Measurements from ENCODE around the gene MGAT5. TPM values are rescaled to one million over a fixed set of nuclear protein-coding genes. Genes with fewer than 3 reads are reported as not detected.
"Not testable (repeated sequence)": the region's sequence is repeated elsewhere in the genome, so short reads cannot be mapped to it uniquely, and the experiment has no call there.

The MGAT5 gene
- total and polyA plus RNA-seq, 4 experiments from 2014 or later, result 4.4 to 81.3 (median 48.0) TPM

DNA sequence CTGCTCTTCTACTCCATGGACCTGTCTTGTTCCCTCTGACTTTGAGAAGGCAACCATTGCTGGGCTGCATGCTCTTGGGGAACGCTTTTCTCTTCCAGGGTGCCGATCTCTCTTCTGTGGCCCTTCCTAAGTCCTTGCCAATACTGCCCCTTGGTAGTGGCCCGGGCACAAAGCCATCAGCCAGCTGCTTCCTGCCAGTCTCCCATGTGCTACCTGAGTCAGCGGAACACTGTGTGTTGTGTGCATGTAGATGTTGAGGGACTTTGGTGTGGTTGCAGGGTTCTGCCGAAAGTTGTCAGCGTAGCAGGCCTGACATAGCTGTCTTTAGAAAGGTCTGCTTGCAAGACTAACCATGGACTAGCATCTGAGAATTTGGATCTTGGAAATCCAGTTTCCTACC is 35.4 kb downstream of the MGAT5 start:
- H3K27me3 Mint-ChIP-seq, result no peaks in the 10 kb centered on the region
- Histone ChIP-seq H3K4me3 (ENCODE audit: low read length in 2 of 2) (peak overlapping the region in 1 of 2 donors; percentile 16), H3K27me3 (ENCODE audit: insufficient read depth, low read length) (no peaks in the 10 kb centered on the region), H3K36me3 (ENCODE audit: insufficient read depth, low read length) (no peaks in the 10 kb centered on the region), H3K9me3 (ENCODE audit: control insufficient read depth in 1 of 2, low read length in 2 of 2) (no peaks in the 10 kb centered on the region), H3K27ac (ENCODE audit: low read depth, low read length) (peak overlapping the region; percentile 4), H3K4me1 (ENCODE audit: insufficient read depth, low read length) (peaks cover 92% of the 10 kb centered on the region)
- intact Hi-C loops (cut with micrococcal nuclease), result no loop called here
- H3K9me3 Mint-ChIP-seq, result no peaks in the 10 kb centered on the region
- DNase-seq, result peak in 4 of 5 donors; percentile 23 to 60 (median 38)
- H3K4me1 Mint-ChIP-seq, result peaks cover 14 to 38% (median 29%) of the 10 kb centered on the region in 4 donors
- POLR2A ChIA-PET (ENCODE audit: partially characterized antibody), result interaction anchor here (0.9 to 3.0 kb wide), 14 partner anchors 9 to 171 kb away, joined by 3 to 15 read pairs (median 4); partner anchors contain the start of gene MGAT5
- CTCF ChIA-PET (ENCODE audit: partially characterized antibody), result interaction anchor here (1.1 to 2.5 kb wide), 6 partner anchors 11 to 171 kb away, joined by 3 to 15 read pairs (median 4); no protein-coding TSS in a partner anchor
- no peak overlapping the region for H3K4me3 Mint-ChIP-seq
- H3K27ac Mint-ChIP-seq, result no peak overlapping the region
- peaks cover 0 to 2% of the 10 kb centered on the region in 2 donors for H3K36me3 Mint-ChIP-seq

DNA sequence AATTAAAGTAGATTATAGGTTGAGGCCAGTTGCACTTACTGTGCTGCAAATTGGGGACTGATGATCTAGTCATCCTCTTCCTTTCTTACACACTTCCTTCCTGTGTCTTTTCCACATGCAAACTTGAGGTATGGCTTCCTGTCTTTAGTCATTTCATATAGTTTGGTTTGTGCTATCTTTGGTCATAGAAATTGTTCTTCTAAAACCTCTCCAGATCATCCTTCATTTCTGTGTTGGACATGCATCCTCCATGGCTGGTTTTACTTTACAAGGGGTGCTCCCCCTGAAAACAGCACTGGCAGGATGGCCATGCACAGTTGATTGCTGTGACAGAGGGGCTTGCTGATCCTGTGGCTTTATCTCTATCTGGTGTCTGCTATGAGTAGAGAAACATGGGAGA is 36.5 kb downstream of the MGAT5 start:
- no peak overlapping the region for H3K4me3 Mint-ChIP-seq
- CTCF ChIA-PET (ENCODE audit: partially characterized antibody), result interaction anchor here (0.5 to 2.5 kb wide), 9 partner anchors 8 to 148 kb away, joined by 3 to 15 read pairs (median 3); no protein-coding TSS in a partner anchor
- intact Hi-C loops (cut with micrococcal nuclease), result loop anchor here (1.0 to 2.0 kb wide), 2 partner anchors 32 to 45 kb away; no protein-coding TSS in a partner anchor
- DNase-seq, result peak in 3 of 5 donors; percentile 23 to 34 (median 30)
- peaks cover 97% of the 10 kb centered on the region for H3K4me1 ChIP-seq (ENCODE audit: insufficient read depth, low read length)
- no peaks in the 10 kb centered on the region for H3K9me3 Mint-ChIP-seq
- POLR2A ChIA-PET (ENCODE audit: partially characterized antibody), result interaction anchor here (1.0 to 3.0 kb wide), 11 partner anchors 10 to 172 kb away, joined by 3 to 15 read pairs (median 4); partner anchors contain the start of gene MGAT5
- H3K9me3 ChIP-seq (ENCODE audit: control insufficient read depth in 1 of 2, low read length in 2 of 2), result no peaks in the 10 kb centered on the region
- no peaks in the 10 kb centered on the region for H3K27me3 ChIP-seq (ENCODE audit: insufficient read depth, low read length)
- H3K36me3 Mint-ChIP-seq, result peaks cover 0 to 2% of the 10 kb centered on the region in 2 donors
- H3K27me3 Mint-ChIP-seq, result no peaks in the 10 kb centered on the region
- H3K4me3 ChIP-seq (ENCODE audit: low read length in 2 of 2), result peak overlapping the region in 1 of 2 donors; percentile 16
- H3K27ac Mint-ChIP-seq, result no peak overlapping the region
- H3K4me1 Mint-ChIP-seq, result peaks cover 18 to 43% (median 33%) of the 10 kb centered on the region in 4 donors
- H3K36me3 ChIP-seq (ENCODE audit: insufficient read depth, low read length), result no peaks in the 10 kb centered on the region
- H3K27ac ChIP-seq (ENCODE audit: low read depth, low read length), result no peak overlapping the region

DNA sequence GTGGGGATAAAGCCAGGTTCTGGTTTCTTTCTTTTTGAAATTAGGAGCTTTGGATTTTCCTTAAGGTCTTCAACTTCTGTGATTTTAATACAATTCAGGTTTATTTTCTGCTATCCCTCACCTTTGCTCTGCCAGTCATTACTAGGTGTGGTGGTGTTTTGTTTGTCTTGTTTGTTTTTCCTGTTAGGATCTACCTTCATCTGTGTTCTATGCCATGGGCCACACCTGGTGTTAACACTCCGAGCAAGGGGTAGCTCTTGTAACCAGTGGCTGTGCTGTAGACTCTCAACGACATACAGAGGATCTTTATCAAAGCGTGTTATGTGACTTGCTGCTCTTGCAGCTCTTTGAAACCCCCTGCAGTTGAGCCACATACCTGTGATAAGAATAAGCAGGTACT is 38.6 kb downstream of the MGAT5 start:
- H3K36me3 Mint-ChIP-seq, result peaks cover 6 to 8% of the 10 kb centered on the region in 2 donors
- H3K4me3 Mint-ChIP-seq, result peak overlapping the region in 7 of 8 donors; percentile 6 to 68 (median 41)
- peak overlapping the region in 5 of 7 donors; percentile 32 to 95 (median 90) for H3K27ac Mint-ChIP-seq
- no peak for DNase-seq
- POLR2A ChIA-PET (ENCODE audit: partially characterized antibody), result interaction anchor here (0.7 kb wide), 1 partner anchor 9 kb away, joined by 3 read pairs; no protein-coding TSS in a partner anchor
- peaks cover 37 to 40% (median 38%) of the 10 kb centered on the region in 4 donors for H3K4me1 Mint-ChIP-seq
- Histone ChIP-seq H3K27ac (ENCODE audit: low read depth, low read length) (no peak overlapping the region), H3K4me3 (ENCODE audit: low read length in 2 of 2) (no peak overlapping the region), H3K4me1 (ENCODE audit: insufficient read depth, low read length) (peaks cover 96% of the 10 kb centered on the region), H3K27me3 (ENCODE audit: insufficient read depth, low read length) (no peaks in the 10 kb centered on the region), H3K9me3 (ENCODE audit: control insufficient read depth in 1 of 2, low read length in 2 of 2) (no peaks in the 10 kb centered on the region), H3K36me3 (ENCODE audit: insufficient read depth, low read length) (no peaks in the 10 kb centered on the region)
- intact Hi-C loops (cut with micrococcal nuclease), result no loop called here
- CTCF ChIA-PET (ENCODE audit: partially characterized antibody), result interaction anchor here (1.3 kb wide), 1 partner anchor 34 kb away, joined by 3 read pairs; no protein-coding TSS in a partner anchor
- no peaks in the 10 kb centered on the region for H3K27me3 Mint-ChIP-seq
- no peaks in the 10 kb centered on the region for H3K9me3 Mint-ChIP-seq

DNA sequence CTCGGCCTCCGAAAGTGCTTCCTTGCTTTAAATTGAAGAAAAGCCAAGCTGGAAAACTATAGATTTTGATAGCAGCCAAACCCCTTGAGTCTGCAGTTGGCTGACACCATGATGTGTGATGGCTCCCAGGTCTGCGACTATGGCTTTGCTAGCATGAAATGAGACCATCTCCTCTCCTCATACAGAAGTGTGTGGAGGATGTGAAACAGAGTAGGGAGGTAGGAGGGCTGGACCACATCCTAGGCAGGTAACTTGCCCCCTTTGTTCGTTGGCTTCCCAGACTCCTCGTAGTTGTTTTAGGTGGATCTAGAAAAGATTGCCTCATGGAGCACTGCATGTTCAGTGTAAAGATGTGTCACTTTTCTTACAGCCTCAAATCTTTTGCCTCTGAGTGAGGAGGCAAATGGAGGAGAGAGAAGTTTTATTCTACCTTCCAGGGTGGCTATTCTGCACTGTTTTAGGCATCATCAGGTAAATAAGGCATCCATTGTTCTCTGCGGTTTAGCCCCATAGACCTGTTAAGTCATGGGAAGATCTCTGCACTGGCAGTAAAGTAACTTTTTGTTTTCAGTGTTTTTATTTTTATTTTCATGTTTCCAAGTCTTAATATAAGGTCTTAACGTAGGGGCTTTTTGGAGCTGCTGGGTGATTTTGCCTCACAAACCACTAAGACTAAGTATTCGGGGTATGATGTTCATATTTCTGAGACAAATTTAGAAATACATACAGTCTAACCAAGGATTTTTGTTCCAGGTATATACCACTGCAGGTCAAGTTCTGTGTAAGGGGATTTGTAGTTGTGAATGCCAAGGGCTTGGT is 40.1 kb downstream of the MGAT5 start:
- ChIA-PET CTCF (ENCODE audit: partially characterized antibody) (no interaction called here), POLR2A (ENCODE audit: partially characterized antibody) (no interaction called here)
- Mint-ChIP-seq H3K4me3 (peak overlapping the region in 1 of 8 donors; percentile 4), H3K27me3 (no peaks in the 10 kb centered on the region), H3K36me3 (peaks cover 12 to 13% of the 10 kb centered on the region in 2 donors), H3K9me3 (no peaks in the 10 kb centered on the region), H3K4me1 (peaks cover 40 to 45% (median 43%) of the 10 kb centered on the region in 4 donors), H3K27ac (peak overlapping the region in 5 of 7 donors; percentile 13 to 49 (median 47))
- H3K4me1 ChIP-seq (ENCODE audit: insufficient read depth, low read length), result peaks cover 82% of the 10 kb centered on the region
- no peak overlapping the region for H3K4me3 ChIP-seq (ENCODE audit: low read length in 2 of 2)
- no peaks in the 10 kb centered on the region for H3K27me3 ChIP-seq (ENCODE audit: insufficient read depth, low read length)
- no peak overlapping the region for H3K27ac ChIP-seq (ENCODE audit: low read depth, low read length)
- H3K36me3 ChIP-seq (ENCODE audit: insufficient read depth, low read length), result no peaks in the 10 kb centered on the region
- no peak for DNase-seq
- intact Hi-C loops (cut with micrococcal nuclease), result no loop called here
- no peaks in the 10 kb centered on the region for H3K9me3 ChIP-seq (ENCODE audit: control insufficient read depth in 1 of 2, low read length in 2 of 2)

GRCh38 chr2:134294598-134294997 is 40.7 kb downstream of the MGAT5 start:
- POLR2A ChIA-PET (ENCODE audit: partially characterized antibody); intact Hi-C loops (cut with micrococcal nuclease); H3K9me3 ChIP-seq (ENCODE audit: control insufficient read depth in 1 of 2, low read length in 2 of 2); DNase-seq; H3K27ac ChIP-seq (ENCODE audit: low read depth, low read length); H3K4me3 ChIP-seq (ENCODE audit: low read length in 2 of 2); H3K27me3 ChIP-seq (ENCODE audit: insufficient read depth, low read length); H3K27me3 Mint-ChIP-seq; H3K36me3 ChIP-seq (ENCODE audit: insufficient read depth, low read length); CTCF ChIA-PET (ENCODE audit: partially characterized antibody); H3K9me3 Mint-ChIP-seq: not testable (repeated sequence)
- peaks cover 77% of the 10 kb centered on the region for H3K4me1 ChIP-seq (ENCODE audit: insufficient read depth, low read length)
- peak overlapping the region in 6 of 7 donors; percentile 13 to 86 (median 48) for H3K27ac Mint-ChIP-seq
- peaks cover 44 to 50% (median 46%) of the 10 kb centered on the region in 4 donors for H3K4me1 Mint-ChIP-seq
- peaks cover 13 to 16% of the 10 kb centered on the region in 2 donors for H3K36me3 Mint-ChIP-seq
- H3K4me3 Mint-ChIP-seq, result peak overlapping the region in 4 of 8 donors; percentile 13 to 66 (median 34)

GRCh38 chr2:134295441-134295840 is 41.6 kb downstream of the MGAT5 start:
- Histone ChIP-seq H3K27me3 (ENCODE audit: insufficient read depth, low read length) (no peaks in the 10 kb centered on the region), H3K9me3 (ENCODE audit: control insufficient read depth in 1 of 2, low read length in 2 of 2) (no peaks in the 10 kb centered on the region), H3K4me3 (ENCODE audit: low read length in 2 of 2) (no peak overlapping the region), H3K27ac (ENCODE audit: low read depth, low read length) (no peak overlapping the region), H3K4me1 (ENCODE audit: insufficient read depth, low read length) (peaks cover 77% of the 10 kb centered on the region), H3K36me3 (ENCODE audit: insufficient read depth, low read length) (no peaks in the 10 kb centered on the region)
- POLR2A ChIA-PET (ENCODE audit: partially characterized antibody), result no interaction called here
- Mint-ChIP-seq H3K9me3 (no peaks in the 10 kb centered on the region), H3K4me1 (peaks cover 51 to 57% (median 54%) of the 10 kb centered on the region in 4 donors), H3K4me3 (peak overlapping the region in 1 of 8 donors; percentile 56), H3K36me3 (peaks cover 13 to 19% of the 10 kb centered on the region in 2 donors), H3K27me3 (no peaks in the 10 kb centered on the region), H3K27ac (peak overlapping the region in 4 of 7 donors; percentile 54 to 85 (median 62))
- CTCF ChIA-PET (ENCODE audit: partially characterized antibody), result interaction anchor here (1.9 kb wide), 1 partner anchor 177 kb away, joined by 5 read pairs; no protein-coding TSS in a partner anchor
- DNase-seq, result no peak
- intact Hi-C loops (cut with micrococcal nuclease), result no loop called here

GRCh38 chr2:134296301-134296700 is 42.4 kb downstream of the MGAT5 start:
- no peaks in the 10 kb centered on the region for H3K9me3 Mint-ChIP-seq
- peak overlapping the region in 1 of 7 donors; percentile 30 for H3K27ac Mint-ChIP-seq
- no peak overlapping the region for H3K4me3 ChIP-seq (ENCODE audit: low read length in 2 of 2)
- peaks cover 13 to 19% of the 10 kb centered on the region in 2 donors for H3K36me3 Mint-ChIP-seq
- ChIA-PET CTCF (ENCODE audit: partially characterized antibody) (interaction anchor here (1.9 kb wide), 1 partner anchor 178 kb away, joined by 5 read pairs; no protein-coding TSS in a partner anchor), POLR2A (ENCODE audit: partially characterized antibody) (no interaction called here)
- H3K27ac ChIP-seq (ENCODE audit: low read depth, low read length), result no peak overlapping the region
- no peaks in the 10 kb centered on the region for H3K9me3 ChIP-seq (ENCODE audit: control insufficient read depth in 1 of 2, low read length in 2 of 2)
- H3K4me1 Mint-ChIP-seq, result peaks cover 58 to 66% (median 62%) of the 10 kb centered on the region in 4 donors
- H3K36me3 ChIP-seq (ENCODE audit: insufficient read depth, low read length), result no peaks in the 10 kb centered on the region
- peak overlapping the region in 1 of 8 donors; percentile 54 for H3K4me3 Mint-ChIP-seq
- intact Hi-C loops (cut with micrococcal nuclease), result loop anchor here (2.0 kb wide), 1 partner anchor 14 kb away; no protein-coding TSS in a partner anchor
- H3K27me3 Mint-ChIP-seq, result no peaks in the 10 kb centered on the region
- peaks cover 77% of the 10 kb centered on the region for H3K4me1 ChIP-seq (ENCODE audit: insufficient read depth, low read length)
- no peak for DNase-seq
- no peaks in the 10 kb centered on the region for H3K27me3 ChIP-seq (ENCODE audit: insufficient read depth, low read length)
